ENCODE measurements around the gene BABAM2.

The BABAM2 gene

GRCh38 chr2:28134857-28135256 is 244.3 kb downstream of the BABAM2 start:
- DNase-seq (ENCODE audit: low read depth): no peak
- no peak for TF ChIP-seq CTCF (IDR thresholded peaks at IDR 0.05; ENCODE audit: low read depth, low read length, missing control alignments)
- H3K4me3 ChIP-seq (ENCODE audit: low read depth, low read length): no peak overlapping the region

- TF ChIP-seq CTCF (IDR thresholded peaks at IDR 0.05; ENCODE audit: low read depth, low read length, missing control alignments): no peak
- no peak for DNase-seq (ENCODE audit: low read depth)
- no peak overlapping the region for H3K4me3 ChIP-seq (ENCODE audit: low read depth, low read length)
Observed at GRCh38 chr2:28135324-28135723, 244.8 kb downstream of the BABAM2 start.

- H3K4me3 ChIP-seq (ENCODE audit: low read depth, low read length): no peak overlapping the region
- TF ChIP-seq CTCF (IDR thresholded peaks at IDR 0.05; ENCODE audit: low read depth, low read length, missing control alignments): no peak
Observed at GRCh38 chr2:28135799-28136198, 245.3 kb downstream of the BABAM2 start.

GRCh38 chr2:28136556-28136955 is 246.0 kb downstream of the BABAM2 start:
- no peak for DNase-seq (ENCODE audit: low read depth)
- no peak overlapping the region for H3K4me3 ChIP-seq (ENCODE audit: low read depth, low read length)
- TF ChIP-seq CTCF (IDR thresholded peaks at IDR 0.05; ENCODE audit: low read depth, low read length, missing control alignments): no peak

More at GRCh38 chr2:28135799-28136198, 245.3 kb downstream of the BABAM2 start:
- DNase-seq (ENCODE audit: low read depth): no peak

- no peak for DNase-seq (ENCODE audit: low read depth)
- no peak overlapping the region for H3K4me3 ChIP-seq (ENCODE audit: low read depth, low read length)
- no peak for TF ChIP-seq CTCF (IDR thresholded peaks at IDR 0.05; ENCODE audit: low read depth, low read length, missing control alignments)
Observed at GRCh38 chr2:28137221-28137620, 246.7 kb downstream of the BABAM2 start.

GRCh38 chr2:28142386-28142785 is 251.9 kb downstream of the BABAM2 start:
- no peak for TF ChIP-seq CTCF (IDR thresholded peaks at IDR 0.05; ENCODE audit: low read depth, low read length, missing control alignments)
- H3K4me3 ChIP-seq (ENCODE audit: low read depth, low read length): no peak overlapping the region
- DNase-seq (ENCODE audit: low read depth): no peak

GRCh38 chr2:28148000-28148399 is 257.5 kb downstream of the BABAM2 start:
- no peak overlapping the region for H3K4me3 ChIP-seq (ENCODE audit: low read depth, low read length)
- DNase-seq (ENCODE audit: low read depth): no peak
- TF ChIP-seq CTCF (IDR thresholded peaks at IDR 0.05; ENCODE audit: low read depth, low read length, missing control alignments): no peak
